Stimulated activated CD8-positive, alpha-beta memory T cell treated with anti-CD3 and anti-CD28 coated beads, Interleukin-15, amount 100 ng/mL, for 4 hours (primary cell): Measurements from ENCODE around the gene HRH3.

ENCODE experiments used
- DNase-seq, 2 donors: peaks; one replicate each; pipeline ENCODE4 v3.0.0-alpha.2; 2020; ENCODE audit warnings: low read depth in 2 of 2

The HRH3 gene

DNA sequence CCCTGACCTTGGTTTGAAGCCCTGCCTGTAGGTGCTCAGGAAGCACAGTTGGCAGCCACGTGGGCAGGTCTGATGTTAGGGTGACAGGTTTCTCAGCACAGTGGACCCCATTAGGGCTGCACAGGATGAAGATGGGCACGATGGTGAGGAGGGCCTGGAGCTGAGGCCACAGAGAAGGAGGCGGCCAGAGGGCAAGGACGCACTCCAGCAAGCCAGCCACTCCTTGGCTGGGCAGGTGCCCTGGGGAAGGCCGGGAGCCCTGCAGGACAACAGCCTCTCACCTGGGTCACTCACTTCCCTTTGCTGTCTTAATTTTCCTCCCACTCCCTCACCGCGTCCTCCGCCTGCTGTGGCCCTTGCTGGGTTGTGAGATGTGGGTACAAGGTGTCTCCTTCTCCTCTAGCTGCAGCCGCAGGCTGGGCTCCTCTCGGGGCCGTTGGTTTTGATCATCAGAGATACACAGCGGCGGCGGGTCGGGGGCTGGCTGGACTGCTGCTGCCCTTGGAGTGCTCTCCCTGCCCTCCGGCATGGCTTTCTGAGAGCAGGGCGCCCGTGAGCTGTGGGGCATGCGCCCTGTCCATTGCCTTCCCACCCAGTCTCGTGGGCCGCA is 23.9 kb upstream of the HRH3 start:
- no peak for DNase-seq

DNA sequence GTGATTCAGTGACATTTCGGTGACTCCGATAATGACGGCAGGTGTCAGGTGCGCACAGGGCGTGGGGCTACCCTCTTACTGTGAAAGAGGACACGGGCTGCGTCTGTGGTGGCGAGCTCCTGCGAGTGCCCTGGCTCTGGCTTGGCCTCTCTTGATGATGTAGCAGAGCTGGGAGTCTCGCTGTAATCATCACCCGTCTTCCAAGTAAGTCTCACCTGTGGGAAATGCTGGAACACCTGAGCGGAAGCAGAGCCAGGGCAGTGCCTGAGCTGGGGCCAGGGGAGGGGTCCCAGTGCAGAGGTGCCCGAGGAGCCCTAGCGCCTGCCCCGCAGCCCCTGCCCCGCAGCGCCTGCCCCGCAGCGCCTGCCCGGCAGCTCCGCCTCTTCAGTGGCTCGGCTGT is 23.0 kb upstream of the HRH3 start:
- no peak for DNase-seq

DNA sequence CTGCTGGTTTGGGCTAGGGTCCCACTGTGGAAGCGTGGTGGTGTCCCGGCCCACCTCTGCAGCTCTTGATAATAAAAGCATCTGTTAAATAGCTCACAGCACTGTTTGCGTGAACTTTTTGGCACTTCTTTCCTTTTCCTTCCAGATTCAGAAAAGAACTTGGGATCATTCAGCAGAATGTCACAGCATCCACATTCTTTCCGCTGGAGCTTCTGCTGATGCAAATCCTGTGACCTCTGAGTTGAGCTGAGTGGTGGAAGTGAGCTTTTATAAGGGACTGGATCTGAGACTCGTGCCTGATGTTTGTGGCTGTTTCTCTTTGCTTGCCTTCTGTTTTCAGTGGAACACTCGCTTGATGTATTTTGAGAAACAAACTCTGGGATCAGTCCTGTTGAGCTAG is 22.1 kb upstream of the HRH3 start:
- no peak for DNase-seq

DNA sequence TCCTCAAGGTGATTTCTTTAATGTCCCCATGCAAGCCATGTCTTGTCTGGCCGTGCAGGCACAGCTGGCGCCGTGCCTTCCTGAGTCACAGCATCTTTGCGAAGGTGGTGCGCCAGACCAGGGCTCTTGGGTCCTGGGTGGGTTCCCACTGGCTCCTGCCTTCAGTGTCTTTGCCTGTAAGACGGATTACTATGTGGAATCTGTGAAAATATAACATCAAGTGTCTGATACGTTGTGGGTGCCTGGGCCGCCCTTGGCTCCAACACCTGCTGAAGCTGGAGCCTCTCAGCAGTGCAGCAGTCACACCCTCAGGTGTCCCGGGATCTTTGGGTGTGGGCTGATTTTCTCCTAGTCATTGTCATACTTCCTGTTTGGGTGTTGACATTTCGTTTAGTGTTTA is 21.4 kb upstream of the HRH3 start:
- DNase-seq: no peak

DNA sequence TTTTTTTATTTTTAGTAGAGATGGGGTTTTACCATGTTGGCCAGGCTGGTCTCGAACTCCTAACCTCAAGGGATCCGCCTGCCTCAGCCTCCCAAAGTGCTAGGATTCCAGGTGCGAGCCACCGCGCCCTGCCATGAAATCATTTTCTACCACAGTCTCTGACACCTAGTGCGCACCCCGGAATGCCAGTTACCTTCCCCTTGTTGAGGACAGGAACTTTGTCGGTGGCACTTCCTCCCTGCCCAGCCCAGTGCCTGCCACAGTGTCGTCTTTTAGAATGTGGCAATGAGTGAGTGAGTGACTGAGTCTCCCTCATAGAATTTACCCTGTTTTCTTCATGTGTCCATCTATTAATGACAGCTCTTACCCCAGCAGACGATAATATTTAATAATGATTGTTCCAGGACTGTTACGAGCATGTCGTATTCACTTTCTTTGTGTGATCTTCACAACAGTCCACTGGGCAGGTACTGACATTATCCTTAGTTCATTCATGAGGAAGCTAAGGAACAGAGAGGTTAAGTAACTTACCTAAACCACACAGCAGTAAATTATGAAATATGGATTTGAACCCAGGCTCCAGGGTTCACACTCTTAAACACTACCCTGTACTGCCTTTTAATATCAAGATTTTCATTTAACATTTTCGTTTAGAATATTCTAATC is 20.1 kb upstream of the HRH3 start:
- DNase-seq: no peak

DNA sequence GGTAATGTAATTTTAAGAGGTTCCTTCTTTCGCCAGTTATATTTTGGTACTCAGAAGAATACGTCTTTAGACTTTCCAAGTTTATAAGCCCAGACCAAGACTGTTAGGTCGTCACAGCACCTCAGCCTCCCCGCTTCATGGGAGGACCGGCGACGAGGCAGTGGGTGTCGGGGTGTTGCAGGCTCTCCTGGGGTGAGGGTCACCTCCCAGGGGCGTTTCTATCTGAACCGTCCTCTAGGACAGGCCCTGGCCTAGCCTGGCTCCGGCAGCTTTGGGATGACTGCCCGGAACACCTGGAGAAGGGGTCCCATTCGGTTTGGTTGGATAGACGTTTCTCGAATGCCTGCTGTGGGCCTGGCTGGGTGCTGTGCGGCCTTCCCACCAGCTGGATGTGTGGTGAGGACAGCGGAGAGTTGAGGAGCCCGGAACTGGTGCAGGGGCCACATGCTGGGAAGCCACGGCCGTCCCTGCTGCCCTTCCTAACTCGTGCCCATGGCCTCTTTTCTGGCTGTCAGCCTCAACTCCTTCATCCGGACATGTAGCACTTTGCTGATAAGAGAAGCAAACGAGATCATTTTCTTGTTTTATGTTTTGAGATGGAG is 19.3 kb upstream of the HRH3 start:
- DNase-seq: no peak

DNA sequence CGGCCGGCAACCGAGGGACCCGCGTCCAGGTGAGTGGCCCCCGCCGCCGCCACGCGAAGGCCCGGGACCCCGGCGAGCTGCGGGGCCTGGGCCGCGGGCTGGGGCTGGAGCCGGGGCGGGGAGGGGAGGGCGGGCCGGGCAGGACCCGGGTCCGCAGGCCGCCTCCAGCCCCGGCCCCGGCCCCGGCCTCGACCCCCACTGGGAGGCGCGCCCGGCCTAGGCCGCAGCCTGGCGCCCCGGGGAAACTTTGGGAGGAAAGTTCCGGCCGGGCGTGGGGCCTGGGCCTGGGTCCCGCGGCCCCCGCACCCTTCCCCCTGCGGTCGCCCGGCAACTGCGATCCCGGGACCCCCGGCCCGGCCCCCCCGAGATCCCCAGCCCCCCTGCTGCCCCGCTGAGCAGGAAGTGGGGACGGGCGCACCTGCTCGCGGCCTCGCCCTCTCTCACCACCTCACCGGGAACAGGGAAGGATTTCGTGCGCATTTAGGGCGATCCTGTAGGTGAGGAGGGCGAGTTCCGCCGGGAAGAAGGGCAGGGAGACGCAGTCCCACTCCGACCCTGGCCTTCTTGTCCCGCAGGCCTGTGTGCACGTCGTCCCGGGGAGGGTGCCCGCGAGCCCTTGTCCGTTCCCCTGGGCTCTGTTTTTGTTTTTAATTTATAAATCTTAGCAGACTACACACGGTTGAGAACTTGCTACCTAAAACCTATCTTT is 18.6 kb upstream of the HRH3 start:
- DNase-seq: no peak

DNA sequence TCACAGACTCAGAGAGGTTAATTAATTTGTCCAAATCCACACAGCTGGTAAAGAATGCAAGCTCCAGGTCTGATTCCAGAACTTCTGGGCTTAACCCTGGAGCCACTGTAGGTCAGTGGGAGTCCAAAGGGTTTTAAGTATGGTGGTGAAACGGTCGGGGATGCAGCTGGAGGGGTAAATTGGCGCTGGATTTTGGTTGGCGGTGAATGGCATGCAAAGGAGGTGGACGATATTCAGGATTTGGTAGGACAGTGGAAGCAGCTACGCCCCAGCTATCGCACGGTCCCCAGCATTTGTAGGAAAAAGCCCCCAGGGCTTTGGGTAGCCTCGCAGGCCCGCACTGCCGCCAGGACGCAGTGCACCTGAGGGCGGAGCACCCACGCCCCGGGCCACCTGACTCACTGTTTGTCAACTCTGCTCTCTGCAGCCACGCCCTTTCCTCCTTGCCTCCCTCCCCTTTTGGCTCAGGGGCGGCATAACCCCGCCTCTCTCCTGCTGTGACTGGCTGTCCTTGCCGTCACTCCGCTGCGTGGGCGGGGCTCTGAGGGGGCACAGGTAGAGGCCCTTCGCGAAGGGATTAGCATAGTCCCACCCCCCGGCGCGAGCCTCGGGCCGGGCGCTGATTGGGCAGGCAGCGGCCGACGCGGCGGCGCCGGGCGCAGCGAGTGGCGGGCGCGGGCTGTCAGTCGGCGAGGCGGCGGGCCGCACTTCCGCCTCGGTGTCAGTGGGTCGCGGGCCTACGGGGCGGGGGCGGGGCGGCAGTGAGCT is 17.9 kb upstream of the HRH3 start, which contains the start of gene OSBPL2:
TSS of gene OSBPL2 (plus strand) at position 721 of the 768 bp plus-strand sequence. CDS start 17,664 bp downstream, outside the sequence.
- peak; percentile 100 for DNase-seq

DNA sequence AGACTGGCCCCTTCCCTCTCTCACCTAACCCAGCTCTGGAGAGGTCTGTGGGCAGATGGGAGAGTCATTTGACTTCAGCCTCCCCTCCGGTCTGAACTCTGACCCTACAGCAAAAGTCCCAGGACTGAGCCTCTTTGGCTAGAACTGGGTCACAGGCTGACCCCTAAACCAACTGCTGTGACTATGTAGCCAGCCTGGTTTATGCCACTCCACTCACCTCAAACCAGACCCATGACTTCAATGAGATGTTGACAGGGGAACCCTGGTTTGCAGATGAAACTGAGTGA is 17.4 kb upstream of the HRH3 start:
- no peak for DNase-seq

DNA sequence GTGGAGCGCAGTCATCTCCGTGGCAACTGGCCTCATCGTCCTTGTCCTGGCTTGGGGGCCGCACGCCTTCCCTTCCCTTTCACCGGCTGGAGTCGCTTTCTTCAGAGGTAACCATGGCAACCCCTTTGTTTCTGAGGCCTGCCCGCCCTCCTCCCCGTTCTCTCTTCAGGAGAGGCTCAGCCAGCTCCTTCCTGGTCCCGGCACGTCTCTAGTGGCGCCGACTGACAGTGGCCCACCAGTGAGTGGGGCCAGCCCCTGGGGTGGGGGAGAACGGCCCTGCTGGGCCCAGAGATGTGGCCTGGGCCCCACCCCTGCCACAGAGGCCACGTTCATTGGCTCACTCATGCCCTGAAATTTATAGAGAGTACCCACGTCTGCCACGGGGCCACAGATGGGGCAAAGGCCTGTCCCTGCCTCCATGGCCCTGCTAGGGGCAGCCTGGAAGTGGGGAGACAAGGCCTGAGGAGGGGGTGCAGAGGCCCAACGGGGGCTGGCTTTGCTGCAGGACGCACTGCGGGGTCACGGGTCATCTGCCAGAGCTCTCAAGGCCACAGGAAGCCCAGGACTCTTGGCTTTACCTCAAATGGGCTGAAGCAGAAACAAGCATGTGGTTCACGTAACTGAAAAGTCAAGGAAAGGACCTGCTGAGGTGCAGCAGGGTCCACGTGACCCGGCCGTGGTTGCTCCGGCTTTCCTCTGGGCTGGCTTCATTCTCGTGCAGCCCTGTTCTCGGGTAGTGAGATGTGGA is 16.9 kb upstream of the HRH3 start:
- no peak for DNase-seq

DNA sequence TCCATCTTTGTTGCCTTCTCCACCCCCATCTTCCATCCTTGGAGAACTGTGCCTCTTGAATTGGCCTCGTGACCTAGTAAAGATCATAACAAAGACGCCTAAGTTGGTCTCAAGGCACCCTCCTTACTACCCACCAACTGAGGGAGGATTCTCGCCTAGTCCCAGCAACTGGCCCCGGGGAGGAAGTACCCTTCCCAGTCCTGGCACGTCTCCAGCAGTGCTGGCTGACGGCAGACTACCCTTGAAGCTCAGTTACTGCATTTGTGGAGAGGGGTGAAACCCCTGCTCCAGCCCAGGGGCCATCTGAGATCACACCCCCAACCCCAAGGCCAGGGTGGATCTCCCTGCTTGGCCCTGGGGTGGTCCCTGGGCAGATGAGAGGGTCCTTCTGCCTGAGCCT is 16.1 kb upstream of the HRH3 start:
- DNase-seq: no peak

DNA sequence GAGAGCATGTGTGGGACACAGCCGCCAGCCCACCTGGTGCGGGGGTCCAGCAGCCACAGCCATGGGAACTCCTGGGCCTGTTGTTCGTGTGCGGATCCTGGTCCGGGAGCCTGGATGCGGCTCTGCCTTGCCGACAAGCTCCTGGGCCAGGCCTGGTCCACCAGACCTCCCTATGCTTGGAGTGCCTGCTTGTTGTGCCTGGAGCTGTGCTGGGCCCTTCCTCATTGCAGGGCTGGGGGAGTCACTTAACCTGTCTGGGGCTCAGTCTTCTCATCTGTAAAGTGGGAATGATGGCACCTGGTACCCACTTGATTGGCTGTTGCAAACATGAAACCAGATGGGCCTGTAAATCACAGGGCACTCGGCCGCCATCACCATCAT is 15.7 kb upstream of the HRH3 start:
- no peak for DNase-seq

DNA sequence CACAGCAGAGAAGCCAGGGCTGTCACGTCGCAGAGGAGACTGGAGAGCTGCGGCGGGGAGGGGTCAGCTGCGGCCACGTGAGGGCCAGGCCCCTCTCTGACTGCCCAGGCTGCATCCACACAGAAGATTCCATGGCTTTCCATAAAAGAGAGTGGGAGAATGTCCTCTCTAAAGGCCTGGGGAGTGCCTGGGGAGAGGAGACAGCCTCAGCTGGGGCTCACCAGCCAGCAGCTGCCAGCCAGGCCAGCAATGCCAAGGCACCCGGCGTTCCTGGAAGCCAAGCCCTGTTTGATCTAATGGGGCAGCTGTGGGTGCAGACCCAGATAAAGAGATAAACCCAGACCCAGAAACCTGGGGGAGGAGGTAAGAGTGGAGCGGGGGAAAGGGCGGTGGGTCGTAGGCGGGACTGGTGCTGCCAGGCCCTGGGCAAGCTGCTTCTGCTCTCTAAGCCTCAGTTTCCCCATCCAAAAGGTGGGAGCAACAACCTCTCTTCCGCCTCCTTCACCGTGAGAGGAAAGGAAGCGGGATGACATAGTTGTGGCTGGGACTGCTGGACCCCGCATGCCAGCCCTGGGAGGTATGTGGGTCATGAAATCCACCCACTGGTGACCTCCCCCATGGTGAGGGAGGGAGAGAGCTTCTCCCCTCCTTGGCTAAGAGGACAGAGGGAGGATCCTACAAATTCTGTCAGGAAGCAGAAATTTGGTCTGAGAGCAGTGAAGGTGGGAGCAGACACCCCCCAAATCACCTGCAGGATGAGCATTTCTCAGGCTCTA is 15.1 kb upstream of the HRH3 start:
- no peak for DNase-seq

DNA sequence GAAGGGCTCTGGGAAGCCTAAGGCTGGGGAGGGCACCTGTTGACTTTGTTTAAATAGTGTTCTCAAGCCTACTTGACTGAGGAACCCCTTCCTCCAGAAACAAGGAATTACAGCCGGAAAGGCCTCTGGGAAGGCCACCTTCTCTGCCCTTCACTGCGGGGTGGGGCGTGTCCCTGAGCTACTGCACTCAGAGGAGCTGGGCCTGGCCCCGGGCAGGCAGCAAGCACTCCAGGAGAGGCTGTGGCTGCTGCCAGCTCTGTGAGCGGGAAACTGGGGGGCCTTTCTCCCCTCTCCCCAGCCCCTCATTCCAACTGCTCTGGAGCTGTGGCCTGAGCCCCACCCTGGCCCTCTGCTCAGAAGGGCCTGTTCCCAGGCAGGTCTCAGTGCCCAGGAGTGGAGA is 14.3 kb upstream of the HRH3 start:
- DNase-seq: no peak

DNA sequence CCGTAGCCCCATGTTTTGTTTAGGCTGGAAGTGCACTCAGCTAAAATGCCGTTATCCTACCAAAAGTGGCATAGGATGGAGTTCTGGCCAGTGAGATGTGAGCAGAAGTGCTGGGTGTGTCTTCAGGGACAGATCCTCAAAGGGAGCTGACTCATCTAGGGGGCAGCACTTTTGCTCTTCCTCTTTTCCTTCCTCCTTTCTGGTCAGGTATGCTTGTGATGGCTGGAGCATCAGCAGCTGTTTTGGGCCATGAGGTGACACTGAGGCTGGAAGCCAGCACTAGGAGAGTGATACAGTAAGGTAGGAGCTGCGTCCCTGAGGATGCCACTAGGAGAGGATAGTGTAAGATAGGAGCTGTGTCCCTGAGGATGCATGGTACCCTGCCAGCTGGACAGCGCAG is 13.6 kb upstream of the HRH3 start:
- DNase-seq: no peak

DNA sequence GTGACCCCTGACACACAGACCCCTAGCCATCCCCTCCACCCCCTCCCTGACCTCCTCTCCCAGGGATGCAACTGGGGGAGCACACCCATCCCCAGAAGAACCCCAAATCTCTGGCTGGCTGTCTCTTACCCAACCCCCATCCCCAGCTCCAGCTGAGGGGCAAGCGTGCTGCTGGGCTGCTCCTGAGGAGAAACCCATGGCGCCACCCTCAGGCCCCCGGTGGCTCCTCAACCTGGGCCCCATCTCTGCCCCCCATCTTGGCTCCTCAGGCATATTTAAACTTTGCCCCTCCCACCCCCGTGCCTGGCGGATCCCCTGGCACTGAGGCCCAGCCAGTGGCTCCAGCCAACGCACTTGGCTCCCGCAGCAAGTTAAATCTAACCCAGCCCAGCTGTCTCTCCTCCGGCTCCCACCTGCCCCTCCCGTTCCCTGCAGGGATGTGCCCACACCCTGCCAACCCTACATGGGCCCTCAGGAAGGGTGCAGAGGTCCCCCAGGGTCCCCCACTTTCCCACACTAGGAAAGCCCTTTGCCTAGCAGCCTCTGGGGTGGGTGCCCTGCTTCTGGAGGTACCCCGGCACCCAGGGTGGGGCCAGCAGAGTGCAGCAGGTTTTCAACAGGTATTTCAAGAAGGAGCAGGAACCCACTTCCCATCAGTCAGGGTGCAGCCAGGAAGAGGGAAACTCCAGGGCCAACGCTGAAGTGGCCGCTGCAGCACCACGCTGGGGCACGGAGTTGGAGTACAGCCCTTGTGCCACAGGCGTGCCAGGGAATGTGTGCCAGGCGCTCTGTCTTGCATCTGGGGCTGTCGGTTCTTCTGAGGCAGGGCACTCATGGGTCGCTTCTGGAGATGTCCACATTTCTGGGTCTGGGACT is 12.9 kb upstream of the HRH3 start:
- DNase-seq: no peak

DNA sequence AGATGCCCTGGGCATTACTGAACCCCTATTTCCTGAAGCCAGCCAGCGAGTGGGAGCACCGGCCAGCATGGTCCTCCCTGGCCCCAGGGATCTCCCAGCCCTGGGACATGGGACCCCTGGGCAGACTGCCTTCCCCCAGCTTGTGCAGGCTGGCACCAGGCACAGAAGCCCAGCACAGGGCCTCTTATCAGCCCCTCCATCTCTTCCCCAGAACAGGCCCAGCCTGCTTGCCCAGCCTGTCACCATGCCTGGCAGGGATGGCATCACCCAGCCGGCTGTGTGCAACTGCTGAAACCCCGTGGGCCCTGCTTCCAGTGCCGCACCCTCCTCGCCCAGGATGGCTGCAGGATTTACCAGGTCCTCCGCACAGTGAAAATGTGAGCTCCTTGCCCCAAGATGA is 12.1 kb upstream of the HRH3 start:
- DNase-seq: no peak

DNA sequence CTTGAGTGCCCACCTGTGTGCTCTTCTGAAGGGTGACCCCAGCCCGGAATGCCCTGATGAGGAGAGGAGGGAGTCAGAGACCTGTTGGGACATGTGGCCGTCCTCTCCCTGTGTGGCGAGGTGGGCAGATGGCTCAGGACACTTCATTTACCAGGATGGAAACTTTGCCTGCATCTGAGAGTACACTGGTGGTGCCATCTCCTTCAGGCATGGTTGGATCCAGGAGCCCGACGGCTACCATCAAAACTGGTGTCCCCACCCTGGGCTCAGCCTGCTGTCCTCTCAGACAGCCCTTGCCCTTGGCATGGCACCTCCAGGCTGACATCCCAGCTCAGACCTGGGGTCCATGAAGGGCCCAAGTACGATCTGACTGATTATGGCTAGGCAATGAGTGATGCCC is 11.2 kb upstream of the HRH3 start:
- no peak for DNase-seq

DNA sequence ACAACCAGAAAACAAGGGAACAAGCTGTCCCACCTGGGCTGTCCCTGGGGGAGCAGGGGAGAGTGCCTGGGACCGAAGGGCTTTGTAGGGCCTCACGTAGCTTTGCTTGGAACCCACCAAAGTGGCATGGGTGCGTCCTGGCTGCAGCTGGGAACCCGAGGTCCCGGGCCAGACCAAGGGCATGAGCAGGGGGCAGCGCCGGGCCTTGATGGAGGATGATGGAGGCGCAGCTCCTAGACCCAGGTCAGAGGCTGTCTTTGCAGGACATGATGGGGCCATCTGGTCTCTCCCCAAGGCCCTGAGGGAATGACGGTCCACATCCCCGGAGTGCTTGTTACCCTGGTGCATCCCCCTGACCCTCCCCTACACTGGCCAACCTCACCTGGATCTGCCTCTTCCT is 10.6 kb upstream of the HRH3 start:
- DNase-seq: no peak

DNA sequence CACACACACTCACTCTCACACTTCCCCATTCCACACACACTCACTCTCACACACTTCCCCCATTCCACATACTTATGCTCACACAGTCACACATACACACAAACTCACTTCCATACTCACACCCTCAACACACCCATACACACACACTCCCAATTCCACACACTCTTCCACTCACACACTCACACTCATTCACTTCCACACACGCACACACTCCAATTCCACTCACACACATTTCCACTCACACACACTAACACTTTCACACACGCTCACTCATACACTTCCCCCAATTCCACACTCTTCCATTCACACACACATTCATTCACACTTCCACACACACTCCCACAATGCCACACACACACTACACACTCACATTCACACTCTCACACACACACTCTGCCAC is 10.2 kb upstream of the HRH3 start:
- DNase-seq: no peak
